GM12878 (cell line): ENCODE data around the gene SPRED2. TPM values are rescaled to one million over a fixed set of nuclear protein-coding genes. Genes with fewer than 3 reads are reported as not detected.

Source experiments
- ATAC-seq: fragments of 200-7000 bp; cut with Tn5 transposase; 3 replicates; pipeline ENCODE4 v1.9.1; 2020; ENCODE audit warnings: mild to moderate bottlenecking, moderate library complexity
- BruUV-seq: library from RNA; stranded (reverse); fragments of 400-500 nt; replicated peaks from 2 replicates; lab custom pipeline; 2021; lab: Mats Ljungman, UMichigan
- CTCF ChIA-PET: fragments of 300-600 bp; sonication (Branson Sonifier 250); formaldehyde crosslinking; extraction: SDS; loops from one replicate; lab custom pipeline; 2021; ENCODE audit warnings: inconsistent platforms; lab: Yijun Ruan, JAX
- POLR2A ChIA-PET: fragments of 350-600 bp; formaldehyde crosslinking; extraction: SDS; loops from one replicate; lab custom pipeline; 2021; ENCODE audit warnings: inconsistent platforms; lab: Charles Lee
- RAD21 ChIA-PET: fragments of 300-600 bp; sonication (Branson Sonifier 250); formaldehyde crosslinking; loops from one replicate; lab custom pipeline; 2023; ENCODE audit warnings: antibody characterized with exemption; ENCODE audit not compliant: unreplicated experiment; lab: Charles Lee
- SMC1A ChIA-PET: fragments of 300-600 bp; sonication (Branson Sonifier 250); formaldehyde crosslinking; loops from one replicate; lab custom pipeline; 2023; ENCODE audit not compliant: unreplicated experiment, uncharacterized antibody; lab: Charles Lee
- DNase-seq: peaks from one replicate; pipeline ENCODE4 v3.0.0-alpha.2; 2011; ENCODE audit warnings: low read depth, low spot score
- FAIRE-seq: peaks from 3 replicates; lab custom pipeline; 2011; peaks lifted over from hg19 to GRCh38; lab: Jason Lieb, UNC
- H2AFZ ChIP-seq: 2 replicates; pipeline ENCODE4 v1.6.0; 2011; ENCODE audit warnings: low read depth, low read length, control low read depth; ENCODE audit not compliant: control insufficient read depth
- H3K27ac ChIP-seq: 2 replicates; pipeline ENCODE4 v1.5.1; 2011; ENCODE audit warnings: control low read depth; ENCODE audit not compliant: control insufficient read depth, insufficient read depth
- H3K27me3 ChIP-seq, 2 experiments: replicated peaks in 1 of 2; 2 replicates each; pipeline versions ENCODE4 v1.6.0 to v1.6.1; 2011; ENCODE audit warnings: low read length in 1 of 2; ENCODE audit not compliant: control insufficient read depth in 2 of 2, insufficient read depth in 2 of 2
- H3K36me3 ChIP-seq, 2 experiments: 2 replicates each; pipeline ENCODE4 v1.5.1; 2011; ENCODE audit warnings: low read length in 1 of 2; ENCODE audit not compliant: control insufficient read depth in 2 of 2, insufficient read depth in 2 of 2
- H3K4me1 ChIP-seq: 2 replicates; pipeline ENCODE4 v1.6.1; 2011; ENCODE audit warnings: mild to moderate bottlenecking, low read length, moderate library complexity, mixed read lengths; ENCODE audit not compliant: control insufficient read depth, insufficient read depth
- H3K4me2 ChIP-seq: 2 replicates; pipeline ENCODE4 v1.6.0; 2011; ENCODE audit warnings: control low read depth; ENCODE audit not compliant: control insufficient read depth, insufficient read depth
- H3K4me3 ChIP-seq: fragments of 200-600 bp; sonication (generic); 2 replicates; pipeline ENCODE4 v1.5.1; 2016
- H3K79me2 ChIP-seq: 2 replicates; pipeline ENCODE4 v1.6.0; 2011; ENCODE audit warnings: low read length; ENCODE audit not compliant: control insufficient read depth, insufficient read depth
- H3K9ac ChIP-seq: 2 replicates; pipeline ENCODE4 v1.8.0; 2011; ENCODE audit warnings: low read length, control low read depth, mixed read lengths; ENCODE audit not compliant: control insufficient read depth, insufficient read depth
- H3K9me3 ChIP-seq: replicated peaks from 3 replicates; pipeline ENCODE4 v1.5.1; 2011; ENCODE audit warnings: mild to moderate bottlenecking, low read length; ENCODE audit not compliant: control insufficient read depth, insufficient read depth
- H4K20me1 ChIP-seq: 2 replicates; pipeline ENCODE4 v1.6.0; 2011; ENCODE audit not compliant: control insufficient read depth, insufficient read depth
- EED ChIP-seq: sonication (generic); IDR thresholded peaks from 2 replicates; pipeline ENCODE4 v1.6.1; 2016; ENCODE audit warnings: antibody characterized with exemption, low read depth
- IKZF2 ChIP-seq, 2 experiments: fragments of 450-650 bp; IDR thresholded peaks; 2 replicates each; pipeline ENCODE4 v1.6.1; 2017; ENCODE audit warnings: mild to moderate bottlenecking in 2 of 2, moderate library complexity in 2 of 2
- MYC ChIP-seq: IDR thresholded peaks from 2 replicates; pipeline ENCODE4 v1.6.1; 2011; ENCODE audit warnings: mild to moderate bottlenecking, low read length, moderate library complexity, inconsistent platforms; ENCODE audit not compliant: insufficient read depth, insufficient replicate concordance, insufficient read length, severe bottlenecking
- POLR2AphosphoS2 ChIP-seq: IDR thresholded peaks from 2 replicates; pipeline ENCODE4 v1.6.1; 2011; ENCODE audit warnings: low read depth, mild to moderate bottlenecking, low read length, improper control_type of control experiment, moderate library complexity
- RUNX3 ChIP-seq: IDR thresholded peaks from 2 replicates; pipeline ENCODE4 v1.6.1; 2012; ENCODE audit warnings: low read length, inconsistent platforms
- SMAD1 ChIP-seq: fragments of 450-650 bp; IDR thresholded peaks from 2 replicates; pipeline ENCODE4 v1.6.1; 2018; ENCODE audit warnings: mild to moderate bottlenecking, low read depth; ENCODE audit not compliant: partially characterized antibody
- STAT1 ChIP-seq: fragments of 450-650 bp; conservative IDR thresholded peaks from 2 replicates; pipeline ENCODE4 v1.6.1; 2014; ENCODE audit warnings: antibody characterized with exemption, mild to moderate bottlenecking
- WGBS: methylation state at CpG from one replicate; pipeline ENCODE4 v1.1.6; 2016; ENCODE audit warnings: low lambda C conversion rate; ENCODE audit not compliant: insufficient replicate concordance, insufficient coverage; ENCODE audit errors: missing lambda C conversion rate; 5-methylcytosine and 5-hydroxymethylcytosine counted together
- in situ Hi-C: fragments of 300-500 bp; cut with MboI; formaldehyde crosslinking; loops from 9 replicates; pipeline ENCODE4 v1.14.3; 2018; ENCODE audit warnings: mixed read lengths
- intact Hi-C: fragments of 100-400 bp; cut with micrococcal nuclease; formaldehyde crosslinking; loops from one replicate; pipeline ENCODE4 v1.14.2; 2022; ENCODE audit not compliant: unreplicated experiment
- polyA plus RNA-seq, 11 experiments: library from polyadenylated mRNA; depleted of rRNA in 4 of 11; unstranded in 6 of 11; stranded (reverse) in 5 of 11; fragments of >200 nt; fragmentation: Nextera tagmentation in 4 of 11; fragmentation: Illumina TruSeq in 1 of 11; extraction: Ambion mirVana in 4 of 11; extraction: Trizol in 1 of 11; gene quantifications; 1 replicate in 1 of 11; 2 replicates in 10 of 11; pipeline versions ENCODE4 v1.2.1 to v1.2.3, GENCODE V29; 2011 to 2016; ENCODE audit warnings: inconsistent platforms in 2 of 11, missing spikeins in 2 of 11, low read depth in 1 of 11
- total RNA-seq, 4 experiments: library from RNA; depleted of rRNA in 3 of 4; stranded (reverse); fragments of >200 nt in 3 of 4; fragmentation: Illumina TruSeq in 1 of 4; extraction: Trizol in 1 of 4; gene quantifications; 2 replicates each; pipeline versions ENCODE4 v1.2.1 to v1.2.3, GENCODE V29; 2013 to 2021

The SPRED2 gene
- total and polyA plus RNA-seq, 10 of the 15 experiments (the other 5 are each of a cell fraction or from before 2014, with no cell fraction given): 3.0 to 23.9 (median 9.7) TPM

DNA sequence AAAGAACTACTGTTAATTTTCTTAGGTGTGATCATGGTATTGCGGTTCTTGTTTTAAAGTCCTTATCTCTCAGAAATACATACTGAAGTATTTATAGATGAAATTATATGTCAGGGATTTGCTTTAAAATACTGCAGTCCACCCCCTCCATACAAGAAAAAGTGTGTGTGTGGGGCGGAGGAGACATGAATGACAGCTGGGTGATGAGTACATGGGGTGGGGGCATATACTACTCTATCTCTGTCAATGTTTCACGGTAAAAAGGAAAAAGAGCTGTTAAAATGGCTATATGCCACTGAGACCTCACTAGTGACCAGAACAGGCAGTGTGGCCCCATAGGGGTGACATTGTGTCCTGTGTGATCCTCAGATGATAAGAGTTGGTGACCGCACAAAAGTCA is 54.1 kb downstream of the SPRED2 start (continued):
- TF ChIP-seq POLR2AphosphoS2: no peak

DNA sequence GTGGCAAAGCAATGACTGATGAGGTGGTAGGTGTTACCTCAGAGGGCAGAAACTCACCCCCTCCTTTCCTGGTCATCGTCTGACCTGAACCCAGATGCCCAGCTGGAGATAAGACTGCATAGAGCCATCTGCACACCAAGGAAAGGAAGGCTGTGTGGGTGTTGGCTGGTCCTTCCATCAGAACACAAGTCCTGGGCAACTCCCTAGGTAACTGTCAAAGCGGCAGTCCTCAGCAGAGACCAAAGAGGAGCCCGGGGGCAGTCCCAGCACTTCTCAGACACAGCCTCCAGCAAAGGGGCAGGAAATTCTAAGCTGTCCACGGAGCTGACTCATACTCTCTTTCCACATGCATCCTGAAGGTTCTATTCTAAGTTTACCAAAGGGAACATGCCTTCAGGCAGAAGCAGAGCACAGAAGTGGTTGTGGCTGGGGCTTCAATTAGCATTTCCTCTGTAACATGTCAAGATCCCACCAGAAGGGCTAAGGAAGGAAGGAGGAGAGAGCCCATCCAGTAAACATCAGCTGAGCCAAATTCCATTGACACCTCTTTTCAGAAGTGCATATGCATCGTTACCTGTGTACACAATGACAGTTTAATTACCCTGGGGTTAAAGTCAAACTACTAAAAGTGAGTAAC is 54.7 kb downstream of the SPRED2 start:
- CTCF ChIA-PET: interaction anchor here (0.9 to 3.1 kb wide), 2 partner anchors 11 to 21 kb away, joined by 3 to 10 read pairs; no protein-coding TSS in a partner anchor
- H3K27me3 ChIP-seq: no peaks in the 10 kb centered on the region
- H3K4me3 ChIP-seq: no peak overlapping the region
- no TSS peak for BruUV-seq
- H4K20me1 ChIP-seq: no peaks in the 10 kb centered on the region
- SMC1A ChIA-PET: interaction anchor here (1.0 to 2.6 kb wide), 9 partner anchors 9 to 58 kb away, joined by 3 to 17 read pairs (median 4); no protein-coding TSS in a partner anchor
- peaks cover 29% of the 10 kb centered on the region for H3K4me1 ChIP-seq
- H3K9me3 ChIP-seq: no peaks in the 10 kb centered on the region
- ATAC-seq (peak; percentile 64), DNase-seq (no peak)
- H3K79me2 ChIP-seq: no peaks in the 10 kb centered on the region
- peaks cover 0 to 2% of the 10 kb centered on the region in 2 experiments; a peak in 1 of 4 replicates for H3K36me3 ChIP-seq
- RAD21 ChIA-PET: interaction anchor here (0.7 to 3.5 kb wide), 9 partner anchors 10 to 59 kb away, joined by 3 to 14 read pairs (median 4); no protein-coding TSS in a partner anchor
- intact Hi-C loops: no loop called here
- POLR2A ChIA-PET: interaction anchor here (1.0 to 1.2 kb wide), 4 partner anchors 10 to 150 kb away, joined by 3 to 4 read pairs (median 3); partner anchors contain the start of gene ACTR2
- 2% methylated on average over 5 of the region's 5 CpGs for WGBS
- 0 out of 2 replicates have a peak, but pooled peaks have one; percentile 14 for TF ChIP-seq RUNX3
- peak in 1 of 2 experiments; percentile 18; a peak in 1 of 4 replicates for TF ChIP-seq IKZF2 (IDR thresholded peaks at IDR 0.05)
- no peak for TF ChIP-seq SMAD1
- TF ChIP-seq STAT1: no peak
- peak; percentile 67 for TF ChIP-seq EED
- no peak for TF ChIP-seq MYC
- TF ChIP-seq, all 136 proteins: peak for 3
- Histone ChIP-seq H3K4me2 (peak overlapping the region; percentile 26; the same call in 1 of the 2 replicates), H3K27ac (no peak overlapping the region), H3K9ac (no peak overlapping the region), H2AFZ (no peak overlapping the region)
- in situ Hi-C loops: no loop called here
- FAIRE-seq: no peak
